KBM-7 (cell line): ENCODE results near the gene DIP2C.
"Not testable (repeated sequence)": the region's sequence is repeated elsewhere in the genome, so short reads cannot be mapped to it uniquely, and the experiment has no call there.

ENCODE experiments used
- DNase-seq: peaks from one replicate; pipeline ENCODE4 v3.0.0-alpha.2; 2015
- in situ Hi-C: fragments of 300-500 bp; cut with MboI; formaldehyde crosslinking; loops from 2 replicates; pipeline ENCODE4 v1.14.3; 2020; ENCODE audit warnings: low sequenced_read_pairs, low pct_unique_long_range_greater_than_20kb, mixed read lengths

DIP2C gene

GRCh38 chr10:590721-591120, 98.7 kb downstream of the DIP2C start:
- no peak for DNase-seq
- in situ Hi-C loops: no loop called here

- no peak for DNase-seq
- in situ Hi-C loops: no loop called here
Measured at GRCh38 chr10:589961-590680, 99.3 kb downstream of the DIP2C start.

DNA sequence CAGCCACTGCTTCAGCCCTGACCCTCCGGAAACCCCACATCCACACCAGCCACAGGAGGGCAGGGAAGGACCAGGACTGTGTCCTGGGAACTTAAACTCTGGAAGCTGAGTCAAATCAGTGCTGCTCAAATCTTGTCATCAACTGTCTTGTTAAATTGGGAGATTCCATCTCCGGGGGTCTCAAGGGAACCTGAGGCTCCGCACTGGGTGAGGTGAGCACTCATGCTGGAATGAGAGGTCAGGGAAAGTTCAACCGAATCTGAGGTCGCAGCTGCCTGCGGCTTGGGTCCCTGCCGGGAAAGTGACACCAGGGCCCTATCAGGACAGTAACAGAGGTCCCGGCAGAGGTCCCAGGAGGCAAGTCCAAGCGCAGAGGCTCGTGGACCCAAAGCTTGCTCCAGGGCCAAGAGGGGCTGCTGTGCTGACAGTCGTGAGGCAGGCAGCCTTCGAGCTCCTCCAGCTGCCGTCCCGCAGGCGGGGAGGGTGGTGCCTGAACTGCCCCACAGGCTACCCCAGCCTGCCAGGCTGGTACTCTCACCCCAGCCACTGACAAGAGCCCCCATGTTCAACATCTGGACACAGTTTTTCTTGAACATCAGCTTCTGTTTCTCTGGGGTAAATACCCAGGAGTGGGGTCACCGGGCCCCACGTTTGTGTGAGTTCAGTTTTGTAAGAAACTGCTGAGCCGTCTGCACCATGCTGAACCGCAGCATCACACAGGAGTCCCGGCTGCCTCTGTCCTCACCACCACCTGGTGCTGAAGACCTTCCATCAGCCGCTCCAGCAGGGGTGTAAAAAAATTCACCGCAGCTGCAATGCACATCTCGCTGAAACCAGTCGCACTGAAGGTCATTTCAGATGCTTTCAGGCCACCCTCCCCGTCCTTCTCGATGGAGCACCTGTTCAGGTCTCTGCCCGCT, 101.0 kb downstream of the DIP2C start:
- in situ Hi-C loops: no loop called here
- no peak for DNase-seq

- DNase-seq: no peak
- in situ Hi-C loops: no loop called here
Measured at GRCh38 chr10:586716-587115, 102.8 kb downstream of the DIP2C start.

DNA sequence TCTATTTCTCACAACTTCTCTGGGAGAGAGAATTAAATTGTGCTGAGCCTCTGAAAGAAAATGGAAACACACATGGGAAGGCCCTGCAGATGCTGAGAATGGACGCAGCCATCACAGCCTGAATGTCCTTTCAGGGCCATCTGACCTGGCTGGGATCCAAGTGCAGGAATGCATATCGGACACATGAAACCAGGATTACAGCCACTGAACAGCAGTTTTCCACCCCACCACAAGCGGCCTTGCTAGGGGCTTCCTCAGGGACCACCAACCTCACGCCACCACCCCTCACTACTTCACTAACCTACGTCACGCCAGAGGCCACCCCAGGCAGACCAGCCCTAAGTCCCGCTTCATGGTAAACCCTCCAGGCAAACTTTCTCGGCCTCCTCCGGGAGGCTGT, 103.3 kb downstream of the DIP2C start:
- in situ Hi-C loops: no loop called here
- no peak for DNase-seq

GRCh38 chr10:585502-585901, 104.0 kb downstream of the DIP2C start:
- no peak for DNase-seq
- in situ Hi-C loops: no loop called here

DNA sequence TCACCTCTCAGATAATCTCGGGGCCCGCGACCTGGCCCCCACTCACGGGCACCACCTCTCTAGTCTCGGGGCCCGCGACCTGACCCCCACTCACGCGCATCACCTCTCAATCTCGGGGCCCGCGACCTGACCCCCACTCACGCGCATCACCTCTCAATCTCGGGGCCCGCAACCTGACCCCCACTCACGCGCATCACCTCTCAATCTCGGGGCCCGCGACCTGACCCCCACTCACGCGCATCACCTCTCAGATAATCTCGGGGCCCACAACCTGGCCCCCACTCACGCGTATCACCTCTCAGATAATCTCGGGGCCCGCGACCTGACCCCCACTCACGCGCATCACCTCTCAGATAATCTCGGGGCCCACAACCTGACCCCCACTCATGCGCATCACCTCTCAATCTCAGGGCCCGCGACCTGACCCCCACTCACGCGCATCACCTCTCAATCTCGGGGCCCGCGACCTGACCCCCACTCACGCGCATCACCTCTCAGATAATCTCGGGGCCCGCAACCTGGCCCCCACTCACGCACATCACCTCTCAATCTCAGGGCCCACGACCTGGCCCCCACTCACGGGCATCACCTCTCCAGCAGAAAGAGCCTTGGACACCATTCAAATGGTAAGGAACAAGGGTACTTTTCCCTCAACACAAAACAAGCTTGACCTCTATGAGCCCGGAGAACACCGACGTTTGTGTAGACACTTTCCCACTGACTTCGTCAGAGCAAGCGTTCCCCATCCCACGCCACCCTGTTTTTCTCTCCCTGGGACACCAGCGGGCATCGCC, 104.8 kb downstream of the DIP2C start:
- DNase-seq, in situ Hi-C loops: not testable (repeated sequence)

- DNase-seq: no peak
- in situ Hi-C loops: no loop called here
Measured at GRCh38 chr10:583433-583832, 106.0 kb downstream of the DIP2C start.

DNA sequence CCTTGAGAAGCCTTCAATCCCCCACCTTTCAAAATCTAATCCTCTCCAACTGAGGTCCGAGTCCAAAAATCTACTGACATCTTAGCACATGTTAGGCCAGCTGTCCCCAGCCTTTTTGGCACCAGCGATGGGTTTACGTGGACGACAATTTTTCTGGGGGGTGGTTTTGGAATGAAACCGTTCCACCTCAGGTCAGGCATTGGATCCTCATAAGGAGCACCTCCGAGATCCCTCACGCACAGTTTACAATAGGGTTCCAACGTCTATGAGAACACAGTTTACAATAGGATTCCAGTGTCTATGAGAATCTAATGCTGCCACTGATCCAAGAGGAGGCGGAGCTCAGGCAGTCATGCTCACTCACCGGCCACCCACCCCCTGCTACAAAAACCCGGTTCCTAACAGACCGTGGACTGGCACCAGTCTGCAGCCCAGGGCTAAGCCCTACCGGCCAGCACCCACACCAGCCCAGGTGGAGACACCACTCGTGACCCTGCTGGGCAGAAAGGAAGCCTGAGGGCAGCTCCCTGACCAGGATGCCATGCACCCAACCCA, 107.6 kb downstream of the DIP2C start:
- in situ Hi-C loops: no loop called here
- no peak for DNase-seq

DNA sequence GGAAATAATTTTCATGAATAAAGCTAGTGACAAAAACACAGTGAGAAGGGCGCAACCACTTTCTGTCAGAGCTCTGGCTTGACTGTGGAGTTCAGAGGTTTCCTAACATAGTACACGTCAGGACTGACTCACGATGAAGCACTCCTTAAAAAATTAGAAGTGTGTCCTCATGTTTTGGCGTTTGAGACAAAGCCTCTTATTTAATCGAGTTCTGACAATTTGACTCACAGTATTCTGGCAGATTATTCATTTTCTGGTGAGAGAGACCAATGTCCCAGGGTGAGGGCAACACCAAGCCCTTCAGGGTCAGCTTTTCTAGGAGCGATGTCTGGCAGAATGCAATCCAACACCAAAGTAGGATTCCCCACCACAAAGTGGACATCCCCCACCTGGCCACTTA, 108.7 kb downstream of the DIP2C start:
- DNase-seq: no peak
- in situ Hi-C loops: no loop called here

DNA sequence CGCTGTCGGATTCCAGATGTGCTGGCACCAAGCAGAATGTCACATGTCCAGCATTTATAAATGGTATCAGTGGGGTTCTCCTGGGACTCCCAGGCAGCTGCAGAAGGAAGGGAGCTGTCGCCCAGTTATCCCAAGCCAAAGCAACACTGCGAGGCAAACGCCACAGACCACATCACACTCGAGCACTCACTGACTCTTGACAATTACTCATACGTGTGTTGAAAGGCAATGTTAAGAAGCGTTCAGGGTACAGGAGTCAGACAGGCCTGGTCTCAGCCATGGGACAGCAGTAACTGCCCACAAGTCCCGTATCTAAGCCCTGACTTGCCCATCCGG, 113.4 kb downstream of the DIP2C start:
- in situ Hi-C loops: no loop called here
- no peak for DNase-seq

- DNase-seq: no peak
- in situ Hi-C loops: no loop called here
Measured at GRCh38 chr10:575402-576129, 113.9 kb downstream of the DIP2C start.

DNA sequence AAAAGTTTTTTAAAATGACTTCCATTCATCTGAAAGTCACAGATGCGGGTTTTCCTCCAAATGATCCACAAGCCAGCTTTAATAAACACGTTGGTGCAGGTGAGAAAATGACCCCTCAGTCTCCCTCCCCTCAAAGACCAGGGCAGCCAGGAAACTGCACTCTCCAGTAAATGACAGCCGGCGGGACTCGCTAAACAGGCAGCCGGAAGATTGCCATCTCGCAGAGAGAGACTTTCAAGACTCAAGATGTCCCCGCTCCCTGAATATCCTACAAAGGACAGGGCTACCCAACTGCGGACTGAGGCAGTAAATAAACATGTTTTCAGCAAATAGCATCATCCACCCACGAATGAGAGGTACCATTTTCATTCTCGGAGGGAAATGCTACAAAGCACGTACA, 116.8 kb downstream of the DIP2C start:
- DNase-seq: no peak
- in situ Hi-C loops: no loop called here

- DNase-seq: no peak
- in situ Hi-C loops: no loop called here
Measured at GRCh38 chr10:571688-572451, 117.6 kb downstream of the DIP2C start.

GRCh38 chr10:571166-571565, 118.3 kb downstream of the DIP2C start:
- DNase-seq: no peak
- in situ Hi-C loops: no loop called here

- no peak for DNase-seq
- in situ Hi-C loops: no loop called here
Measured at GRCh38 chr10:570628-571163, 118.8 kb downstream of the DIP2C start.

DNA sequence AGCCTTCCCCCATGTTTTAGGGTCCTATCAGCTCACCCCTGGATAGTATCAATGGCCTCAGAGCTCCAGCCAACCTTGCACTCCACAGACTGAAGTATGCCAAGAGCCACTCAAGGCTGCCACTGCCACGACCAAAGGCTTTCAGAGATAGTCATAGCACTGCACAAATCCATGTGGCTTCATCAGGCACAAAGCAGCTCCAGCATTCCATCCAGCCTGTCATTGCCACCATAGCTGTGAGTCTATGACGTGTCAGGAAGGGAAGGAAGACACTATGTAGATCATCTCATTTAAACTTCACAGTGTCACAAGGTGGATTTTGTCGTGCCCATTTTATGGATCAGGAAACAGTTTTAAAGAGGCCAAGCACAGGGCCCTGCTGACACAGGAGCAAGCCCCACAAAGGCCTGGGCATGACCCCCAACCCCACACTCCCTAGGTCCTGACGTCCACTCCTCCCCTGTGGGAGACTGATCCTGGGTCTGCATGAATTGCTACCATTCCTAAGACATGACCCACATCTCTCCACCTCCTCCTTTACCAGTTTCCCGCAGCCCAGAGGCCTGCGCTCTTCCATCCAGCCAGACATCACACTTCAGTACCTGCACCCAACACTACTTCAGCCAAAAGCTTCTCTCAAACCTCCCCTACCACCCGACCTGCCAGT, 119.4 kb downstream of the DIP2C start:
- DNase-seq: no peak
- in situ Hi-C loops: no loop called here

- no peak for DNase-seq
- in situ Hi-C loops: no loop called here
Measured at GRCh38 chr10:568848-569247, 120.6 kb downstream of the DIP2C start.
